ENCODE results near the gene AHI1.

DNA sequence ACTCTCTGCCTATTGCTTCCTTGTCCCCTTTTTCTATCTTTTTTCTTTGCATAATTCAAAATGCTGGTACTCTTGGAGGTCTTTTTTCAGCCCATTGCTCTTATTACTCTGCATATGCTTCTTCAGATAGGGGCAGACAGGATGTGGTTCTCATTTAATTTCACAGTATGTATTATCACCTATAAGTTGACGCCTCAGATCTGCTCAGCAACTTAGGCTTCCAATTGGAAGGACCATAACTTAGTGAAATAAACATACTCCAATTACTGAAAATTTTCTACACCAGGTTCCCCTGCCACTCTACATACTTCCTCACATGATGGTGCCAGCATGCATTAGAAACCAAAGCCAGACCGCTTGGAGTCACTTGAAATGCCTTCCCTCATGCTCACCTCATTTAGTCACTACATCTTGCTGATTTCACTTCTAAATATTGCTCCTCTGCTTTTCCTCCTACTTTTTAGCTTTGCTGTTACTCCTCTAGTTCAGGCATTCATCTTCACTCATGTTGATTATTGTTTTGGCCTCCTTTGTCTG, 34.5 kb upstream of the AHI1 start:
- TF ChIP-seq, protein P1, sequence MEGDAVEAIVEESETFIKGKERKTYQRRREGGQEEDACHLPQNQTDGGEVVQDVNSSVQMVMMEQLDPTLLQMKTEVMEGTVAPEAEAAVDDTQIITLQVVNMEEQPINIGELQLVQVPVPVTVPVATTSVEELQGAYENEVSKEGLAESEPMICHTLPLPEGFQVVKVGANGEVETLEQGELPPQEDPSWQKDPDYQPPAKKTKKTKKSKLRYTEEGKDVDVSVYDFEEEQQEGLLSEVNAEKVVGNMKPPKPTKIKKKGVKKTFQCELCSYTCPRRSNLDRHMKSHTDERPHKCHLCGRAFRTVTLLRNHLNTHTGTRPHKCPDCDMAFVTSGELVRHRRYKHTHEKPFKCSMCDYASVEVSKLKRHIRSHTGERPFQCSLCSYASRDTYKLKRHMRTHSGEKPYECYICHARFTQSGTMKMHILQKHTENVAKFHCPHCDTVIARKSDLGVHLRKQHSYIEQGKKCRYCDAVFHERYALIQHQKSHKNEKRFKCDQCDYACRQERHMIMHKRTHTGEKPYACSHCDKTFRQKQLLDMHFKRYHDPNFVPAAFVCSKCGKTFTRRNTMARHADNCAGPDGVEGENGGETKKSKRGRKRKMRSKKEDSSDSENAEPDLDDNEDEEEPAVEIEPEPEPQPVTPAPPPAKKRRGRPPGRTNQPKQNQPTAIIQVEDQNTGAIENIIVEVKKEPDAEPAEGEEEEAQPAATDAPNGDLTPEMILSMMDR (IDR thresholded peaks at IDR 0.05) = no peak
- TF ChIP-seq POLR2A (IDR thresholded peaks at IDR 0.05) = no peak
- no peak for TF ChIP-seq EP300 (IDR thresholded peaks at IDR 0.05)

All from tibial nerve (tissue), 4 donors.